ENCODE results near the gene TOLLIP.

DNA sequence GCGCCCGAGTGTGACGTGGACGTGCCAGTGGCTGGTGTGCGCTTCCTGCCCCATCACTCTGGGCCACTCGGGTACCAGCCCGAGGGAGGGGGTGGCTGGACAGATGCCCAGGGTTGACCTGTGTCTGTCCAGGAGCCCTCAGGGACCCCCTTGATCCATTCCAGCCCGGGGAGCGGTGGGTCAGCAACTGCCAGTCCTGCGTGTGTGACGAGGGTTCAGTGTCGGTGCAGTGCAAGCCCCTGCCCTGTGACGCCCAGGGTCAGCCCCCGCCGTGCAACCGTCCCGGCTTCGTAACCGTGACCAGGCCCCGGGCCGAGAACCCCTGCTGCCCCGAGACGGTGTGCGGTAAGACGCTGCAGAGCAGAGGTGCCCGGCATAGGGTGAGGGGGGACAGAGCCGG, 52.1 kb downstream of the TOLLIP start:
- TF ChIP-seq CTCF (IDR thresholded peaks at IDR 0.05), result no peak
- TF ChIP-seq POLR2AphosphoS5 (IDR thresholded peaks at IDR 0.05), result no peak
